Chondrocyte (in vitro differentiated cells): ENCODE data around the gene CNKSR1. TPM values are rescaled to one million over a fixed set of nuclear protein-coding genes. Genes with fewer than 3 reads are reported as not detected.

Source experiments
- DNase-seq: peaks from one replicate; pipeline ENCODE4 v3.0.0; 2021; ENCODE audit warnings: mixed read lengths, low spot score
- H3K27ac Mint-ChIP-seq: one replicate; pipeline ENCODE4 v1.8.0; 2021; ENCODE audit warnings: mild to moderate bottlenecking, moderate library complexity, mixed read lengths; ENCODE audit not compliant: unreplicated experiment
- H3K27me3 Mint-ChIP-seq: 2 replicates; pipeline ENCODE4 v1.8.0; 2021; ENCODE audit warnings: low read depth, mixed read lengths
- H3K36me3 Mint-ChIP-seq: 2 replicates; pipeline ENCODE4 v1.8.0; 2021; ENCODE audit warnings: low read depth, mixed read lengths
- H3K4me1 Mint-ChIP-seq: 2 replicates; pipeline ENCODE4 v1.8.0; 2021; ENCODE audit warnings: low read depth, mild to moderate bottlenecking, mixed read lengths
- H3K4me3 Mint-ChIP-seq: one replicate; pipeline ENCODE4 v1.8.0; 2021; ENCODE audit warnings: mild to moderate bottlenecking, moderate library complexity, mixed read lengths; ENCODE audit not compliant: unreplicated experiment
- H3K9me3 Mint-ChIP-seq: 2 replicates; pipeline ENCODE4 v1.8.0; 2021; ENCODE audit warnings: low read depth, mixed read lengths
- CTCF ChIP-seq: fragments of 200-600 bp; sonication (generic); IDR thresholded peaks from 2 replicates; pipeline ENCODE4 v1.5.0; 2021; ENCODE audit warnings: antibody characterized with exemption, mild to moderate bottlenecking, moderate library complexity
- long read RNA-seq: library from polyadenylated mRNA; stranded (forward); transcript quantifications from one replicate; pipeline ENCODE4 v2.0.0, GENCODE V29; 2021
- total RNA-seq: library from RNA; stranded (reverse); gene quantifications from 3 replicates; pipeline ENCODE4 v1.2.1, GENCODE V29; 2021

CNKSR1 gene
- 0.18 to 0.80 TPM (median 0.58 TPM) in 3 replicates for total RNA-seq
- long read RNA-seq: 0 reads

GRCh38 chr1:26177182-26177684 lies at the start of gene CNKSR1:
TSS of gene CNKSR1 (plus strand) at chr1:26177491. CDS start at chr1:26177548, 57 bp downstream.
- Mint-ChIP-seq H3K4me3 (no peak within 1 kb of the TSS), H3K36me3 (no peaks in the 10 kb centered on the region), H3K9me3 (no peaks in the 10 kb centered on the region), H3K27me3 (no peaks in the 10 kb centered on the region), H3K27ac (no peak within 1 kb of the TSS), H3K4me1 (no peaks in the 10 kb centered on the region)
- no peak for DNase-seq
- no peak for TF ChIP-seq CTCF

GRCh38 chr1:26129778-26130177 lies 47.5 kb upstream of the CNKSR1 start:
- Mint-ChIP-seq H3K4me1 (no peaks in the 10 kb centered on the region), H3K36me3 (no peaks in the 10 kb centered on the region), H3K27me3 (peaks cover 2% of the 10 kb centered on the region), H3K4me3 (no peak overlapping the region), H3K27ac (no peak overlapping the region), H3K9me3 (peaks cover 3% of the 10 kb centered on the region)
- DNase-seq: no peak
- TF ChIP-seq CTCF: no peak

- Mint-ChIP-seq H3K27ac (no peak overlapping the region), H3K27me3 (peaks cover 2% of the 10 kb centered on the region), H3K9me3 (peaks cover 9% of the 10 kb centered on the region), H3K36me3 (no peaks in the 10 kb centered on the region), H3K4me3 (no peak overlapping the region), H3K4me1 (no peaks in the 10 kb centered on the region)
- no peak for DNase-seq
- no peak for TF ChIP-seq CTCF
These were observed 46.6 kb upstream of the CNKSR1 start for GRCh38 chr1:26130695-26131094.

- H3K27ac Mint-ChIP-seq: no peak overlapping the region
- no peak overlapping the region for H3K4me3 Mint-ChIP-seq
- H3K9me3 Mint-ChIP-seq: peaks cover 9% of the 10 kb centered on the region
- DNase-seq: no peak
- H3K27me3 Mint-ChIP-seq: peaks cover 2% of the 10 kb centered on the region
- H3K36me3 Mint-ChIP-seq: no peaks in the 10 kb centered on the region
- H3K4me1 Mint-ChIP-seq: no peaks in the 10 kb centered on the region
- TF ChIP-seq CTCF: no peak
These were observed 45.0 kb upstream of the CNKSR1 start for GRCh38 chr1:26132128-26132833.

GRCh38 chr1:26132834-26133167 lies 44.5 kb upstream of the CNKSR1 start:
- Mint-ChIP-seq H3K9me3 (peaks cover 9% of the 10 kb centered on the region), H3K27ac (no peak overlapping the region), H3K4me3 (no peak overlapping the region), H3K27me3 (no peaks in the 10 kb centered on the region), H3K36me3 (no peaks in the 10 kb centered on the region), H3K4me1 (no peaks in the 10 kb centered on the region)
- no peak for DNase-seq
- TF ChIP-seq CTCF: no peak
